GM18870 (cell line): ENCODE results near the gene TIMM10.
"Not testable (repeated sequence)": the region's sequence is repeated elsewhere in the genome, so short reads cannot be mapped to it uniquely, and the experiment has no call there.

Source experiments
- ATAC-seq: cut with Tn5 transposase; IDR thresholded peaks from one replicate; pipeline ENCODE4 v1.9.1; 2021; ENCODE audit warnings: moderate library complexity; ENCODE audit not compliant: unreplicated experiment

Gene TIMM10

GRCh38 chr11:57543593-57543992, 13.0 kb upstream of the TIMM10 start:
- no peak for ATAC-seq

DNA sequence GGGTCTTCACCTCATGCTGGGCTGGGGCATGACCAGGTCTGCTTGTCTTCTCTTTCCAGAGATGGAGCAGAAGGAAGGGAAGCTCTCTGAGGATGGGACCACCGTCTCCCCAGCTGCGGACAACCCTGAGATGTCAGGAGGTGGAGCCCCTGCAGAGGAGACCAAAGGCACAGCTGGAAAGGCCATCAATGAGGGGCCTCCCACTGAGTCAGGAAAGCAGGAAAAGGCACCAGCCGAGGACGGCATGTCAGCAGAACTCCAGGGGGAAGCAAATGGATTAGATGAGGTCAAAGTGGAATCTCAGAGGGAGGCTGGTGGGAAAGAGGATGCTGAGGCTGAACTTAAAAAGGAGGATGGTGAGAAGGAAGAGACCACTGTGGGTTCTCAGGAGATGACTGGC, 12.0 kb upstream of the TIMM10 start:
- no peak for ATAC-seq

GRCh38 chr11:57541169-57541568, 10.6 kb upstream of the TIMM10 start:
- no peak for ATAC-seq

- no peak for ATAC-seq
Measured at GRCh38 chr11:57539342-57539741, 8.8 kb upstream of the TIMM10 start.

- no peak for ATAC-seq
Measured at GRCh38 chr11:57536947-57537619, 6.5 kb upstream of the TIMM10 start, which contains the start of gene SMTNL1. Gene SMTNL1, plus strand, starts transcription at chr11:57537595. Its CDS starts 5,048 bp downstream, at chr11:57542643.

GRCh38 chr11:57534449-57534848, 3.9 kb upstream of the TIMM10 start:
- ATAC-seq, result not testable (repeated sequence)

- no peak for ATAC-seq
Measured at GRCh38 chr11:57530215-57530595, 349 bp downstream of the TIMM10 start.

GRCh38 chr11:57529012-57529411, 1.5 kb downstream of the TIMM10 start:
- no peak for ATAC-seq

- ATAC-seq, result no peak
Measured at GRCh38 chr11:57527056-57527631, 3.4 kb downstream of the TIMM10 start.

GRCh38 chr11:57523419-57523818, 7.1 kb downstream of the TIMM10 start:
- no peak for ATAC-seq

DNA sequence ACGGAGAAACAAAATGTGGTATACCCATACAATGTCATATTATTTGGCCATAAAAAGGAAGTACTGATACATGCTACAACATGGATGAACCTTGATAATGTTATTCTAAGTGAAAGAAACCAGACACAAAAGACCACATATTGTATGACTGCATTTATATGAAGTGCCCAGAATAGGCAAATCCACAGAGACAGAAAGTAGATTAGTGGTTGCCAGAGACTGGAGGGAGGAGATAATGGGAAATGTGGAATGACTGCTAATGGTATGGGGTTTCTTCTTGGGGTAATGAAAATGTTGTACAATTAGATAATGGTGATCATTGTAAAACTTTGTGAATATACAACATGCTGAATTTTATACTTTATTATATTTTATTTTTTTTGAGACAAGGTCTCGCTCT, 9.4 kb downstream of the TIMM10 start:
- no peak for ATAC-seq

GRCh38 chr11:57516061-57516443, 14.5 kb downstream of the TIMM10 start:
- ATAC-seq, result no peak

- ATAC-seq, result no peak
Measured at GRCh38 chr11:57515332-57516060, 15.1 kb downstream of the TIMM10 start, which contains the start of gene SLC43A1. Gene SLC43A1, minus strand, starts transcription at chr11:57515702. Its CDS starts 1,591 bp downstream, at chr11:57514111.

DNA sequence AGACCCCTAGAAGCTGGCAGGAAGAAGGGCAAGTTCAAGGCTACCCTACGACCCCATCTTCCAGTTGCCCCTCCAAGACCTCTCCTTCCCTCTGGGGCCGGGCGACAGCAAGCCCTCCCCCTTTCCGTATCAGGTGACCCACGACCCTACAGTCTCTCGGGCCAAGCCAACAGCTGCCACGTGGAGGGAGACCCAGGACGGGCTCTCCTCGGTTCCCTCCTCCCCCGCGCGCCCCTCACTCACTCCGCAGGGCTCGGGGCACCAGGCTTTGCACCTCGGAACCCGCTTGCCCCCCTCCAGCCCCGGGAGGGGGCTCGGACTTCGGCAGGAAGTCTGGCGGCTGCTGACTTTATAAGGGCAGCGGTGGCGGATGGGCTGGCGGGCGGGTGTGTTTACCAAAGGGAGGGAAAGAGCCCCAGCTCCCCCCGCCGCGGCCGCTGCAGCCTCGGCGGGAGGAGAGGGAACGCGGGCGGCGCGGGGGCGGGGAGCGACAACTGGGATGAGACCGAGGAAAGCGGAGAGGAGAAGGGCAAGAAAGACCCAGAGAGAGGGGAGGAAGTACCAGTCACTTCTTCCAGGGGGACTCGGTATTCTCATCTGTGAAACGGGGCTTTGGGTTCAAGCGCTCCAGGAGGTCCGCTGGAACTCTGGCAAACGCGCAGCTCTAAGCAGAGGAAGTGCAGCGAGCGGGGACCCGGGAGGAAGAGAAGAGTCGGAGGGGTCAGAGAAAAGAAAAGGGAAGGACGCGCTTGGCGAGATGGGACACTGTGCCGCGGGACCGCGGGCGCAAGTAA, 15.8 kb downstream of the TIMM10 start:
- no peak for ATAC-seq

GRCh38 chr11:57513911-57514537, 16.5 kb downstream of the TIMM10 start:
- ATAC-seq, result no peak

- ATAC-seq, result no peak
Measured at GRCh38 chr11:57513452-57513795, 17.1 kb downstream of the TIMM10 start.

GRCh38 chr11:57512646-57513451, 17.7 kb downstream of the TIMM10 start:
- ATAC-seq, result no peak

DNA sequence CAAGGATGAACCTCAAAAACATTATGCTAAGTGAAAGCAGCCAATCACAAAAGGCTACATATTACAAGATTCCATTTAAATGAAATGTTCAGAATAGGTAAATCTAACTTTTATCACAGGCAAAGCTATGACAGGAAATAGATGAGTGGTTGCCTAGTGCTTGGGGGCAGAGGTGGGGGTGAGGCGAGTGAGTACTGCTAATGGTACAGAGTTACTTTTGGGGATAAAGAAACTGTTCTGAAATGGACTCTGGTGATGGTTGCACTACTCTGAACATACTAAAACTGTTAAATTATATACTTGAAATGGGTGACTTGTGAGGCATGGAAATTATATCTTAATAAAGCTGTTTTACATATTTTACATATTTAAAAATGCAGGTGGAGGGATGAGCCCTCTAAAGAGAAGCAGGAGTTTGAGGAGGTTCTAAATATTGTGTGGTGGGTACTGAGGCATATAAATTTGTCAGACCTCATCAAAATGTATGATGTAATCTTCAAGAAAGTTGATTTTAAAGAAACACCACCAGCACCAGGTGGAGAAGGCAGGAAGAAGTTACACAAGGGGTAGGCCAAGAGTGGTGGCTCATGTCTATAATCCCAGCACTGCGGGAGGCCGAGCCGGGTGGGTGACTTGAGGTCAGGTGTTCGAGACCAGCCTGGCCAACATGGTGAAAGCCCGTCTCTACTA, 18.7 kb downstream of the TIMM10 start:
- ATAC-seq, result no peak

DNA sequence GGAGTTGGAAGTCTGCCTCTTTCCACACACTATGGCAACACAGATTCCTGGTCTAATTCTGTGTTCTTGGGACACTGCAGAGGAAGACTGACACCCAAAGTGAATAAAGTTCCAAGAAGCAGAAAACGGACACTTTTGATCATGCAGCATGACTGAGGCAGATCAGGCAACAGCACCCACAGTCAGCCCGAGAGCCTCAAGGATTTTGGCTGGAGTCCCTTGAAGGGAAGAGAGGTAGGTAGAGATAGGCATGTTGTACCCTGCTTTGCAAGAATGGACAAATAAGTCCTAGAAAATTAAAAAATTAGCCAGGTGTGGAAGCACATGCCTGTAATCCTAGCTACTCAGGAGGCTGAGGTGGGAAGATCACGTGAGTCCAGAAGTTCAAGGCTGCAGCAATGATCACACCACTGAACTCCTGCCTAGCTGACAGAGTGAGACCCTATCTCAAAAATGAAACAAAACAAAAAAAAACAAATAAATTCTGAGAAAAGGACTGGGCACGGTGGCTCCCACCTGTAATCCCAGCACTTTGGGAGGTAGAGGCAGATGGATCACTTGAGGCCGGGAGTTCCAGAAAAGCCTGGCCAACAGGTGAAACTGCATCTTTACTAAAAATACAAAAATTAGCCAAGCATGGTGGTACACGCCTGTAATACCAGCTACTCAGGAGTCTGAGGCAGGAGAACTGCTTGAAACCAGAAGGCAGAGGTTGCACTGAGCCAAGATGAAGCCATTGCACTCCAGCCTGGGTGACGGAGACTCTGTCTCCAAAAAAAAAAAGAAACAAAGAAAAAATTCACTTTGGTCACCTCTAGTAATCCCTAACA, 22.0 kb downstream of the TIMM10 start:
- no peak for ATAC-seq
